Gastrocnemius medialis (tissue), 4 donors: ENCODE results near the gene P2RY14. TPM values are rescaled to one million over a fixed set of nuclear protein-coding genes. Genes with fewer than 3 reads are reported as not detected.
"Not testable (repeated sequence)": the region's sequence is repeated elsewhere in the genome, so short reads cannot be mapped to it uniquely, and the experiment has no call there.

Source experiments
- ATAC-seq, 2 donors: fragments of 150-250 bp; one replicate each; pipeline ENCODE4 v1.9.1; 2016
- DNase-seq, 2 donors: peaks; one replicate each; pipeline ENCODE4 v3.0.0-alpha.2; 2019
- H3K27ac ChIP-seq, 4 donors: fragments of 200-600 bp; sonication (generic); 1 replicate in 1 of 4; 2 replicates in 3 of 4; pipeline ENCODE4 v1.5.1; 2016 to 2018; ENCODE audit warnings: mild to moderate bottlenecking in 2 of 4, moderate library complexity in 1 of 4
- H3K27me3 ChIP-seq, 3 donors: fragments of 200-600 bp; sonication (generic) in 2 of 3; 1 replicate in 1 of 3; 2 replicates in 2 of 3; pipeline versions ENCODE4 v1.5.1 to v1.6.0; 2016 to 2019; ENCODE audit warnings: mild to moderate bottlenecking in 1 of 3, moderate library complexity in 1 of 3
- H3K36me3 ChIP-seq, 2 donors: fragments of 200-600 bp; sonication (generic) in 1 of 2; one replicate each; pipeline ENCODE4 v1.5.1; 2017 to 2018
- H3K4me1 ChIP-seq, 2 donors: fragments of 200-600 bp; sonication (generic) in 1 of 2; one replicate each; pipeline ENCODE4 v1.5.1; 2016 to 2017; ENCODE audit warnings: mild to moderate bottlenecking in 2 of 2
- H3K4me3 ChIP-seq, 4 donors: fragments of 200-600 bp; sonication (generic) in 3 of 4; 1 replicate in 1 of 4; 2 replicates in 3 of 4; pipeline ENCODE4 v1.5.1; 2016 to 2019; ENCODE audit warnings: mild to moderate bottlenecking in 2 of 4
- H3K9me3 ChIP-seq, 3 donors: fragments of 200-600 bp; sonication (generic) in 2 of 3; 1 replicate in 1 of 3; 2 replicates in 2 of 3; pipeline ENCODE4 v1.5.1; 2016 to 2019
- POLR2A ChIP-seq, 2 donors: fragments of 450-650 bp; IDR thresholded peaks; one replicate each; pipeline ENCODE4 v1.6.1; 2017; ENCODE audit warnings: antibody characterized with exemption in 2 of 2, mild to moderate bottlenecking in 2 of 2, moderate library complexity in 2 of 2
- in situ Hi-C, 4 donors: fragments of 200-750 bp; cut with MboI; loops; one replicate each; pipeline versions ENCODE4 v1.15.0 to v1.8.0; 2017; ENCODE audit warnings: low sequenced_read_pairs in 4 of 4
- intact Hi-C: fragments of 100-400 bp; cut with DNase I; formaldehyde crosslinking; loops from one replicate; pipeline ENCODE4 v1.15.1; 2023; ENCODE audit warnings: low total_unique reads
- total RNA-seq, 4 donors: library from RNA; depleted of rRNA; stranded (reverse); fragments of >200 nt; gene quantifications; one replicate each; pipeline versions ENCODE4 v1.1.0 to v1.2.3, GENCODE V29; 2016
- TF ChIP-seq, protein P1 (sequence below), 5 experiments: fragments of 450-650 bp in 3 of 5; fragments of 200-600 bp in 2 of 5; sonication (generic) in 2 of 5; IDR thresholded peaks in 4 of 5; conservative IDR thresholded peaks in 1 of 5; 1 replicate in 4 of 5; 2 replicates in 1 of 5; pipeline ENCODE4 v1.5.1; 2016 to 2019; ENCODE audit warnings: antibody characterized with exemption in 5 of 5, mild to moderate bottlenecking in 3 of 5, moderate library complexity in 3 of 5

P2RY14 gene
- total RNA-seq, 4 donors from 2014 or later = 3.3 to 5.2 (median 3.8) TPM

GRCh38 chr3:151236316-151236715 lies 42.0 kb downstream of the P2RY14 start:
- in situ Hi-C loops = no loop called here
- no peak overlapping the region for H3K27ac ChIP-seq
- intact Hi-C loops = no loop called here
- no peak for DNase-seq
- no peaks in the 10 kb centered on the region for H3K27me3 ChIP-seq
- no peak for TF ChIP-seq POLR2A (IDR thresholded peaks at IDR 0.05)
- TF ChIP-seq, protein P1, sequence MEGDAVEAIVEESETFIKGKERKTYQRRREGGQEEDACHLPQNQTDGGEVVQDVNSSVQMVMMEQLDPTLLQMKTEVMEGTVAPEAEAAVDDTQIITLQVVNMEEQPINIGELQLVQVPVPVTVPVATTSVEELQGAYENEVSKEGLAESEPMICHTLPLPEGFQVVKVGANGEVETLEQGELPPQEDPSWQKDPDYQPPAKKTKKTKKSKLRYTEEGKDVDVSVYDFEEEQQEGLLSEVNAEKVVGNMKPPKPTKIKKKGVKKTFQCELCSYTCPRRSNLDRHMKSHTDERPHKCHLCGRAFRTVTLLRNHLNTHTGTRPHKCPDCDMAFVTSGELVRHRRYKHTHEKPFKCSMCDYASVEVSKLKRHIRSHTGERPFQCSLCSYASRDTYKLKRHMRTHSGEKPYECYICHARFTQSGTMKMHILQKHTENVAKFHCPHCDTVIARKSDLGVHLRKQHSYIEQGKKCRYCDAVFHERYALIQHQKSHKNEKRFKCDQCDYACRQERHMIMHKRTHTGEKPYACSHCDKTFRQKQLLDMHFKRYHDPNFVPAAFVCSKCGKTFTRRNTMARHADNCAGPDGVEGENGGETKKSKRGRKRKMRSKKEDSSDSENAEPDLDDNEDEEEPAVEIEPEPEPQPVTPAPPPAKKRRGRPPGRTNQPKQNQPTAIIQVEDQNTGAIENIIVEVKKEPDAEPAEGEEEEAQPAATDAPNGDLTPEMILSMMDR (IDR thresholded peaks at IDR 0.05 in 4 of 5, conservative IDR thresholded peaks at IDR 0.05 in 1 of 5) = no peak
- H3K9me3 ChIP-seq = no peaks in the 10 kb centered on the region
- H3K4me3 ChIP-seq = no peak overlapping the region
- no peak for ATAC-seq
- no peaks in the 10 kb centered on the region for H3K4me1 ChIP-seq
- H3K36me3 ChIP-seq = no peaks in the 10 kb centered on the region

DNA sequence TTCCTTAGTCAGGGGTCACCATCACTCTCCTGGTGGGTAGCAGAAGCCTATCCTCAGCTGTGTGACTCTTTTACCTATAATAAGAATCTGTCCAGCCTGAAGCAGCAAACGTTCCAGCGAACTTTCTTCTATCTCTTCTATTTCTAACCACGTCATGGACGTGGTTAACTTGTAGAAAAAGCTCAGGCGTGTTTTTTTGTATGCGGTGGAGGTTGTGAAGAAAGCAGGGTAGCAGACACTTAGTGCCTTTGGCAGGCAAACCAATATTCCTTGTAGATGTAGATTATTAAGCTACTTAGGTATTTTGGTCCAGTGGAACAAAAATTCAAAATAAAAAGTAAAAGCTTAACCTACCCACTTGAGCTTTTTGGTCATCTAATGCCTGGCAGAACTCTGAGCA lies 43.5 kb downstream of the P2RY14 start:
- Histone ChIP-seq H3K36me3 (no peaks in the 10 kb centered on the region), H3K27ac (no peak overlapping the region), H3K27me3 (no peaks in the 10 kb centered on the region), H3K9me3 (no peaks in the 10 kb centered on the region), H3K4me1 (no peaks in the 10 kb centered on the region), H3K4me3 (no peak overlapping the region)
- in situ Hi-C loops (no loop called here), intact Hi-C loops (no loop called here)
- ATAC-seq = no peak
- TF ChIP-seq POLR2A (IDR thresholded peaks at IDR 0.05) = no peak
- TF ChIP-seq, protein P1 (IDR thresholded peaks at IDR 0.05 in 4 of 5, conservative IDR thresholded peaks at IDR 0.05 in 1 of 5) = no peak
- no peak for DNase-seq

- intact Hi-C loops (no loop called here), in situ Hi-C loops (no loop called here)
- no peak overlapping the region for H3K27ac ChIP-seq
Observed at GRCh38 chr3:151232991-151233390, 45.4 kb downstream of the P2RY14 start.

GRCh38 chr3:151232403-151232802 lies 45.9 kb downstream of the P2RY14 start:
- H3K4me3 ChIP-seq, H3K4me1 ChIP-seq, H3K27me3 ChIP-seq, intact Hi-C loops, in situ Hi-C loops, H3K9me3 ChIP-seq, DNase-seq, ATAC-seq, H3K36me3 ChIP-seq, H3K27ac ChIP-seq: not testable (repeated sequence)

More at GRCh38 chr3:151232991-151233390, 45.4 kb downstream of the P2RY14 start:
- no peaks in the 10 kb centered on the region for H3K9me3 ChIP-seq
- H3K4me1 ChIP-seq = no peaks in the 10 kb centered on the region
- no peaks in the 10 kb centered on the region for H3K36me3 ChIP-seq
- no peak overlapping the region for H3K4me3 ChIP-seq
- DNase-seq (no peak), ATAC-seq (no peak)
- TF ChIP-seq, protein P1 (IDR thresholded peaks at IDR 0.05 in 4 of 5, conservative IDR thresholded peaks at IDR 0.05 in 1 of 5) = no peak
- TF ChIP-seq POLR2A (IDR thresholded peaks at IDR 0.05) = no peak
- no peaks in the 10 kb centered on the region for H3K27me3 ChIP-seq

- H3K4me3 ChIP-seq = no peak overlapping the region
- H3K27ac ChIP-seq = peak overlapping the region in 3 of 4 donors; percentile 28 to 35 (median 33)
- DNase-seq = no peak
- in situ Hi-C loops (no loop called here), intact Hi-C loops (no loop called here)
- no peak for TF ChIP-seq POLR2A (IDR thresholded peaks at IDR 0.05)
- TF ChIP-seq, protein P1 (IDR thresholded peaks at IDR 0.05 in 4 of 5, conservative IDR thresholded peaks at IDR 0.05 in 1 of 5) = no peak
- H3K9me3 ChIP-seq = no peaks in the 10 kb centered on the region
- no peak for ATAC-seq
- peaks cover 10 to 19% of the 10 kb centered on the region in 2 donors for H3K4me1 ChIP-seq
- H3K27me3 ChIP-seq = no peaks in the 10 kb centered on the region
- no peaks in the 10 kb centered on the region for H3K36me3 ChIP-seq
Observed at GRCh38 chr3:151230646-151231045, 47.7 kb downstream of the P2RY14 start.
